ENCODE data around the gene IL12RB2.

The IL12RB2 gene

DNA sequence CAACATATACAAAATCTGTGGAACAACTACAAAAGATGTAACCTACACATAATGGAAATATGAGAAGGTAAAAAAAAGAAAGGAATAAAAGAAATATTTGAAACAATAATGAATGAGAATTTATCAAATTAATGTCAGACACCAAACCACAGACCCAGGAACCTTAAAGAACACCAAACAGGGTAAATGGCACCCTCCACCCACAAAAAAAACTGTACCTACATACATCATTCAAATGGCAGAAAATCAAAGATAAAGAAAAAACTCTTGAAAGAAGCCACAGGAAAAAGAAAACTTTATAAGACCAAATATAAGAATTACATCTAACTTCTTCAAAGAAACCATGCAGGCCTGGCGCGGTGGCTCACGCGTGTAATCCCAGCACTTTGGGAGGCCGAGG is 54.0 kb downstream of the IL12RB2 start:
- TF ChIP-seq, protein P1, sequence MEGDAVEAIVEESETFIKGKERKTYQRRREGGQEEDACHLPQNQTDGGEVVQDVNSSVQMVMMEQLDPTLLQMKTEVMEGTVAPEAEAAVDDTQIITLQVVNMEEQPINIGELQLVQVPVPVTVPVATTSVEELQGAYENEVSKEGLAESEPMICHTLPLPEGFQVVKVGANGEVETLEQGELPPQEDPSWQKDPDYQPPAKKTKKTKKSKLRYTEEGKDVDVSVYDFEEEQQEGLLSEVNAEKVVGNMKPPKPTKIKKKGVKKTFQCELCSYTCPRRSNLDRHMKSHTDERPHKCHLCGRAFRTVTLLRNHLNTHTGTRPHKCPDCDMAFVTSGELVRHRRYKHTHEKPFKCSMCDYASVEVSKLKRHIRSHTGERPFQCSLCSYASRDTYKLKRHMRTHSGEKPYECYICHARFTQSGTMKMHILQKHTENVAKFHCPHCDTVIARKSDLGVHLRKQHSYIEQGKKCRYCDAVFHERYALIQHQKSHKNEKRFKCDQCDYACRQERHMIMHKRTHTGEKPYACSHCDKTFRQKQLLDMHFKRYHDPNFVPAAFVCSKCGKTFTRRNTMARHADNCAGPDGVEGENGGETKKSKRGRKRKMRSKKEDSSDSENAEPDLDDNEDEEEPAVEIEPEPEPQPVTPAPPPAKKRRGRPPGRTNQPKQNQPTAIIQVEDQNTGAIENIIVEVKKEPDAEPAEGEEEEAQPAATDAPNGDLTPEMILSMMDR (IDR thresholded peaks at IDR 0.05), result no peak
- DNase-seq (ENCODE audit: low spot score), result no peak
- no peak overlapping the region for H3K4me3 ChIP-seq
- no peak overlapping the region for H3K27ac ChIP-seq

DNA sequence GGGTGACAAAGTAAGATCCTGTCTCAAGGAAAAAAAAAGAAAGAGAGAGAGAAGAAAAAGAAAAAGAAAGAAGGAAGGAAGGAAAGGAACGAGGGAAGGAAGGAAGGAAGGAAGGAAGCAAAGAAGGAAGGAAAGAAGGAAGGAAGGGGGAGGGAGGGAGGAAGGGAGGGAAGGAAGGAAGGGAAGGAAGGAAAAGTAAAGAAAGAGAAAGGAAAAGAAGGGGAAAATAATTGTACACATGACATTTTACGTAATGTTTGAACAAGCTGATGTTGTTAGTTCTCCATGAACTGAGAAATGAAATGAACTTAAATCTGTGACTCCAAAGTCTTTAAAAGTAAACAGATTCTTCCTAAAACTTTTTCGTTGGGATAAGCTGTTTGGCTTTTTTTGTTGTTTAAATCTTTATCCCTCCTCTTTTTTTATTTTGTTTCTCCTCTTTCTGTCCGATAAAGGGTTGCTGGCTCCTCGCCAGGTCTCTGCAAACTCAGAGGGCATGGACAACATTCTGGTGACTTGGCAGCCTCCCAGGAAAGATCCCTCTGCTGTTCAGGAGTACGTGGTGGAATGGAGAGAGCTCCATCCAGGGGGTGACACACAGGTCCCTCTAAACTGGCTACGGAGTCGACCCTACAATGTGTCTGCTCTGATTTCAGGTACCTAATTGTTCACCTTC is 59.8 kb downstream of the IL12RB2 start:
- no peak for DNase-seq (ENCODE audit: low spot score)
- H3K4me3 ChIP-seq, result no peak overlapping the region
- H3K27ac ChIP-seq, result no peak overlapping the region
- TF ChIP-seq, protein P1 (IDR thresholded peaks at IDR 0.05), result no peak

DNA sequence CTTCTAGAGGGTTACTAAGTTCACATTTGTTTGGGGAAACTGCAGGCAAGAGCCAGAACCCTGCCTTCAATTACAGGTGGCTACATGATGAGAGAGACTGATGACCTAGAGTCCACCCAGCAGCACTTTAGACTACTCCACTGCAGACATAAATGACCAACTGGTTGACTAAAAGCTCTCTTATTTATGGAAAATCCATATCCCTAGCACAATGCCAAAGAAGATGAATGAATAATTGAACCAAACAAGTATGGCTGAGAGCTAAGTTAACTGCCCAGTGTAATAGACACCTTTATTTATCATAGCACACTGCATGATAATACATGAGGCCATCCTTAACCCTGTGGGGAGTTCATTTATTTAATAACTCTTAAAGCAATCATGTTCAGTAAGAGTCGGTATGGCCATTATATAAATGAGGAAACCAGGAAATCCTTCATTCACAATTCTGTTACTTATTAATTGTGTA is 60.4 kb downstream of the IL12RB2 start:
- DNase-seq (ENCODE audit: low spot score), result no peak
- Histone ChIP-seq H3K4me3 (no peak overlapping the region), H3K27ac (no peak overlapping the region)
- TF ChIP-seq, protein P1 (IDR thresholded peaks at IDR 0.05), result no peak

DNA sequence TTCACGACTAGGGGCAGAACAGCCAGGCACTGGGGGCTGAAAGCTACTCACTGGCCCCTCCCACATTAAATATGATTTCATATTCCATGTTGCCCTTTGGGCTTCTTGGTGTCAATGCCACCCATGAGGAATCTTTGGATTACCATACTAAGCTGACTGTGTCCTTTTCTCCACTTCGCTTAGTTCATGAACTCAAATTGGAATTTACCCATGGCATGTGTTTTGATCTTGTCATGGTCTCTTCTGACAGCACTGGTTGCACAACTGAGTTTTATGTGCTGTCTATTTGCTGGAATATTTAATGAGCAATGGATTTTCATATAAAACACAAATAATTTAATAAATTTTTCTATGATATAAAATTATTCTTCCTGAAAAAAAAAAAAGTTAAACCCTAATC is 63.4 kb downstream of the IL12RB2 start:
- Histone ChIP-seq H3K27ac (no peak overlapping the region), H3K4me3 (no peak overlapping the region)
- TF ChIP-seq, protein P1 (IDR thresholded peaks at IDR 0.05), result no peak
- DNase-seq (ENCODE audit: low spot score), result no peak

DNA sequence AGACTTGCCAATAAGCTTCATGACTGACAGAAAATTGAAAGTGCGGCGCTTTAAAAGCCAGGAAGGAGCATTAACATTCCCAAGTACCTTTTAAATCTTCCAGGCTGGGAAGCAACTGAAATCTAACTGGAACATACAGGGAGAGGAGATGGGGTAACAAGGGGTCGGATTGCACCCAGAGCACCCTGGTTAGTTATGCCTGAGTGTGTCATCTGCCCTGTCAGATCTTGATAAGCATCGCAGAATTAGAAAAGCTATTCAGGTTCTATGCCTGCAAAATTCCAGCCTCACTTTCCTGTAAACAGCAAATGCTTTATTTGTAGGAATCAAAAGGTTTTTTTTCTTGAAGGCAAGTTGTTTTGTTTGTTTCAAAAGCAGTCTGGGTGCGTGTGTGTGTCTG is 64.0 kb downstream of the IL12RB2 start:
- DNase-seq (ENCODE audit: low spot score), result no peak
- TF ChIP-seq, protein P1 (IDR thresholded peaks at IDR 0.05), result no peak
- Histone ChIP-seq H3K4me3 (no peak overlapping the region), H3K27ac (no peak overlapping the region)

DNA sequence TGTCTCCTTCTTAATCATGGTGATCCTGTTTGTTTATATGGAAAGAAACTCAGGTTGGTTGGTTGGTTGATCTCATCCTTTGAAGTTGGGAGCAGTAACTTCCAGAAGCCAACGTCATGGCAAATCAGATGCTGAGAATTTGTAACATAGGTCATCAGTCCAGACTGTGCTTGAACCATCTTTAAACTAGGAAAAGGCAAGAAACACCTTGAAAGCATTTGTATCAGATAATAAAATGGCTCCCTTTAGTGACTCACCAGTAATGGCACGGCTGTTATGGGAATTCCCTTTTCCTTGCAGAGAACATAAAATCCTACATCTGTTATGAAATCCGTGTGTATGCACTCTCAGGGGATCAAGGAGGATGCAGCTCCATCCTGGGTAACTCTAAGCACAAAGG is 64.5 kb downstream of the IL12RB2 start:
- H3K27ac ChIP-seq, result no peak overlapping the region
- no peak overlapping the region for H3K4me3 ChIP-seq
- TF ChIP-seq, protein P1 (IDR thresholded peaks at IDR 0.05), result no peak
- DNase-seq (ENCODE audit: low spot score), result no peak

DNA sequence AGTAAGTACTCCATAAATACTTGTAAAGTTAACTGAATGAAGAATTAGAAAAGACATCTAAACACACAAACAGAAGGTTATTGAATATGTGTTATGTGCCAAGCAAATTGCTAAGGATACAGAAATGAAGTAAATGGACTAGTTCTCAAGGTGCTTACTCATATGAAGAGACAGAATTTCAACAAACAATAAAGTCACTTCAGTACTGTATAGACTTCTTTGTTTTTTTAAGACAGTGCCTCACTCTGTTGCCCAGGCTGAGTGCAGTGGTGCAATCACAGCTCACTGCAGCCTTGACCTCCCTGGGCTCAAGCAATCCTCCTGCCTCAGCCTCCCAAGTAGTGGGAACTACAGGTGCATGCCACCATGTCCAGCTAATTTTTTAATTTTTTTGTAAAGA is 65.2 kb downstream of the IL12RB2 start:
- Histone ChIP-seq H3K4me3 (no peak overlapping the region), H3K27ac (no peak overlapping the region)
- DNase-seq (ENCODE audit: low spot score), result no peak
- TF ChIP-seq, protein P1 (IDR thresholded peaks at IDR 0.05), result no peak
